ENCODE measurements around the gene LILRB3.
"Not testable (repeated sequence)": the region's sequence is repeated elsewhere in the genome, so short reads cannot be mapped to it uniquely, and the experiment has no call there.

Gene LILRB3

GRCh38 chr19:54222474-54223276, at the start of gene LILRB3:
TSS of gene LILRB3 (minus strand) at chr19:54223007. CDS start at chr19:54222976, 31 bp downstream.
- DNase-seq (ENCODE audit: low read depth), result not testable (repeated sequence)

- DNase-seq (ENCODE audit: low read depth), result not testable (repeated sequence)
Observed at GRCh38 chr19:54272181-54272580, 49.4 kb upstream of the LILRB3 start.

- not testable (repeated sequence) for DNase-seq (ENCODE audit: low read depth)
Observed at GRCh38 chr19:54271587-54271986, 48.8 kb upstream of the LILRB3 start.

- no peak for DNase-seq (ENCODE audit: low read depth)
Observed at GRCh38 chr19:54271106-54271505, 48.3 kb upstream of the LILRB3 start.

GRCh38 chr19:54268936-54269335, 46.1 kb upstream of the LILRB3 start:
- no peak for DNase-seq (ENCODE audit: low read depth)

GRCh38 chr19:54266133-54266532, 43.3 kb upstream of the LILRB3 start:
- DNase-seq (ENCODE audit: low read depth), result no peak

GRCh38 chr19:54262470-54262869, 39.7 kb upstream of the LILRB3 start:
- DNase-seq (ENCODE audit: low read depth), result no peak

GRCh38 chr19:54262066-54262465, 39.3 kb upstream of the LILRB3 start:
- no peak for DNase-seq (ENCODE audit: low read depth)

GRCh38 chr19:54257116-54257480, 34.3 kb upstream of the LILRB3 start, which contains the start of gene LILRB5:
TSS of gene LILRB5 (minus strand) at chr19:54257273. CDS start at chr19:54257193, 80 bp downstream.
- DNase-seq (ENCODE audit: low read depth), result no peak

- DNase-seq (ENCODE audit: low read depth), result no peak
Observed at GRCh38 chr19:54256250-54257115, 33.7 kb upstream of the LILRB3 start.

- no peak for DNase-seq (ENCODE audit: low read depth)
Observed at GRCh38 chr19:54255105-54255775, 32.4 kb upstream of the LILRB3 start.

GRCh38 chr19:54254195-54254906, 31.5 kb upstream of the LILRB3 start:
- DNase-seq (ENCODE audit: low read depth), result no peak

- DNase-seq (ENCODE audit: low read depth), result no peak
Observed at GRCh38 chr19:54253331-54254194, 30.8 kb upstream of the LILRB3 start.

GRCh38 chr19:54252845-54253244, 30.0 kb upstream of the LILRB3 start:
- DNase-seq (ENCODE audit: low read depth), result no peak

GRCh38 chr19:54252243-54252642, 29.4 kb upstream of the LILRB3 start:
- DNase-seq (ENCODE audit: low read depth), result no peak

GRCh38 chr19:54248016-54248601, 25.3 kb upstream of the LILRB3 start:
- no peak for DNase-seq (ENCODE audit: low read depth)

GRCh38 chr19:54247106-54247930, 24.5 kb upstream of the LILRB3 start:
- no peak for DNase-seq (ENCODE audit: low read depth)

GRCh38 chr19:54245936-54246335, 23.1 kb upstream of the LILRB3 start:
- DNase-seq (ENCODE audit: low read depth), result no peak

- DNase-seq (ENCODE audit: low read depth), result not testable (repeated sequence)
Observed at GRCh38 chr19:54243809-54244208, 21.0 kb upstream of the LILRB3 start.

All from GM04504 (cell line).